Glomerular visceral epithelial cell (primary cell): ENCODE results near the gene CAB39L.

Experiments used
- DNase-seq: peaks from one replicate; pipeline ENCODE4 v3.0.0-alpha.2; 2016; ENCODE audit errors: extremely low spot score

Gene CAB39L

GRCh38 chr13:49443704-49444523 lies at the start of gene CAB39L, which contains the start of gene SETDB2:
CAB39L (minus strand) TSS chr13:49444064; CDS start chr13:49382910, 61,154 bp downstream.
SETDB2 (plus strand) TSS chr13:49444274; CDS start chr13:49451894, 7,620 bp downstream.
- DNase-seq: peak; percentile 99

DNA sequence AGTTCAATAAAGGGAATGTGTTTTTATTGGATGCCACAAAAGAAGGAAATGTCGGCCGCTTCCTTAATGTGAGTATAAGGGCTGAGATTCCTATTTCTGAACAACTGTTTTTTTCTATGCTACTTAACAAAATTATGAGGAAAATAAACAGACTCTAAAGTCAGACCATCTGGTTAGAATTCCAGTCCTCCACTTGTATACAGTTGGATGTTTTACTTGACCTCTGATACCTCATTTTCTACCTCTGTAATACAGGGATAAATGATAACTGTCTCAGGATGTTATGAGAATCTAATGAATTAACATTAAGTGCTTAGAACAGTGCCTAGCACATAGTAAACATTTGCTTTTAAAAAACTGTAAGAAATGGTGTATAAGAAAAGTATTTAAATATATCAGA lies 44.7 kb upstream of the CAB39L start:
- DNase-seq: no peak

DNA sequence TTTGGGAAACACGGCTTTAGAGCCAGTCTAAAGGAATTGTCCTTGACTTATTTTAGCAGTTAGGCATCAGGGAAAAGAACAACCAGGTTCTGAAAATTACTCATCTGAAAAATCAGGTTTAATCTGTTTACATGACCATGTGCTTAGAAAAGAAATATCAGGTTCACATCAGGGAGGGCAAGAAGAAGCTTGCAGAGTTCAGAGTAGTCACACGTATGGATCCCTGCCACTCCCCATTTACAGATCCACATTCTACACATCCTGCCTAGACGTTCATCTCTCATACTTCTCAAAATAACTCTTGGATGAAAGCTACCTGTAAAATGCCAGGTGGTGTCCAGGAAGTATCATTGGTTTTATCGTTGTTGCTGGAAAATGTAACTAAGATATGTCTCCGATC lies 37.9 kb upstream of the CAB39L start:
- DNase-seq: no peak

DNA sequence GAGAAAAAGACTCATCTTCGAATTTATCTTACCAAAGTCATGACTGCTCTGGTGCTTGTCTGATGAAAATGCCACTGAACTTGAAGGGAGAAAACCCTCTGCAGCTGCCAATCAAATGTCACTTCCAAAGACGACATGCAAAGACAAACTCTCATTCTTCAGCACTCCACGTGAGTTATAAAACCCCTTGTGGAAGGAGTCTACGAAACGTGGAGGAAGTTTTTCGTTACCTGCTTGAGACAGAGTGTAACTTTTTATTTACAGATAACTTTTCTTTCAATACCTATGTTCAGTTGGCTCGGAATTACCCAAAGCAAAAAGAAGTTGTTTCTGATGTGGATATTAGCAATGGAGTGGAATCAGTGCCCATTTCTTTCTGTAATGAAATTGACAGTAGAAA lies 32.7 kb upstream of the CAB39L start:
- no peak for DNase-seq

- no peak for DNase-seq
These were observed 28.3 kb upstream of the CAB39L start for GRCh38 chr13:49472186-49472585.

GRCh38 chr13:49466292-49466838 lies 22.5 kb upstream of the CAB39L start:
- DNase-seq: peak; percentile 26

DNA sequence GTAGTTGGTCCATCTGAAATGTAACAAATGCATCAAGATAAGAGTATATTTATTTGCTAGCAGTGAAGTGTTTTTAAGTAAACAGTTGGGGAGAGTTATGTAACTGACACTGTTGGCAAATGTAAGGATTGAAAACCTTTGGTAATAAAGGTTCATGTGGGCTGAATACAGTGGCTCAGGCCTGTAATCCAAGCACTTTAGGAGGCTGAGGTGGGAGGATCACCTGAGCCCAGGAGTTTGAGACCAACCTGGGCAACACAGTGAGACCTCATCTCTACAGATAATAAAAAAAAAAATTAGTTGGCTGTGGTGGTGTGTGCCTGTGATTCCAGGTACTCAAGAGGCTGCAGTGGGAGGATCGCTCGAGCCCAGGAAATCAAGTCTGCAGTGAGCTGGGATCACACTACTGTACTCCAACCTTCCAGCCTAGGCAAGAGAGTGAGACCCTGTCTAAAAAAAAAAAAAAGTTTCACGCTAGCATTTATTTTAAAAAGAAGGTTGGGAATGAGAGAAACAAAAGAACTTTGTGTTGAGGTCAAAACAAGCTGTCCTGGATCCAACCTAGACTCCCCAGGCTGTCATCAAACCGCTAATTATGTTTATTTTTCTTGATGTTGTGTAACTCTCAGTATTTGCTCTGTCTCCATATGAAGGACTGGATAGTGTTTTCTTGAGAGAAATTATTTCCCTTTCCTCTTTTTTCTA lies 20.9 kb upstream of the CAB39L start:
- no peak for DNase-seq

DNA sequence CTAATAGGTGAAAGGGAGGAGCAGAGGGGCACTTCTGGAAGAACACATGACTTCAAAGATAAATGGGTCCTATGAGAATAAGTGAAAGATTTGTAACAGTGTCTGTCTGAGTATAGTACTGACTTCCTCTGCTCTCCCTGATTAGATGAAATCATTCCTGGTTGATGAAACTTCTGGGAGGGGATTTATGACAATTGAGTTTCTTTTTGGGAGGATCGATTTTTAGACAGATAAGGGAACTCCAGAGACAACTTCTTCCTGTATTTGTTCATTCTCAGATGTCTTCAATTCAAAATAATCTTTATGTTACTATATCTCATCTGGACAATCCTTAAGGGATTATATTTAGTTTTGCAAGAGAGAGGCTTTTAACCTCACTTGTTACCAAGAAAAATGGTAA lies 20.2 kb upstream of the CAB39L start:
- no peak for DNase-seq

DNA sequence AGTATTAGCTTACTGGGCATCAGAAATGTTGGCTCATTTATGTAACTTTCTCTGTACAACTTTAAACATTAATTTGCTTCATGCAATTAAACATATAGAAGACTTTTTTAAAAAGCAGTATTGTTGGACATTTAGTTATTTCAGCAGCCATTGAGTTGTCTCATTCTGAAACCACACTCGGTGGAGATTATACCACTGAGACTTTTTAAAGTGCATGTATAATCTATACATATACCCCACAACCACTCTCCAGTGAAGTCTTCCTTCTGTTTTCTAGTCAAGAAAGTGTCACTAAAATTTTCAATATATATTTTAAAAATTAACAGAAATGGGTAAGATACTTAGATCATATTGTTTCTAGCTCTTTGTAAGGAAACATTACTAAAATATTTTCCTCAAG lies 15.7 kb upstream of the CAB39L start:
- no peak for DNase-seq

- DNase-seq: no peak
These were observed 13.4 kb upstream of the CAB39L start for GRCh38 chr13:49457221-49457620.

GRCh38 chr13:49456156-49456555 lies 12.3 kb upstream of the CAB39L start:
- no peak for DNase-seq

DNA sequence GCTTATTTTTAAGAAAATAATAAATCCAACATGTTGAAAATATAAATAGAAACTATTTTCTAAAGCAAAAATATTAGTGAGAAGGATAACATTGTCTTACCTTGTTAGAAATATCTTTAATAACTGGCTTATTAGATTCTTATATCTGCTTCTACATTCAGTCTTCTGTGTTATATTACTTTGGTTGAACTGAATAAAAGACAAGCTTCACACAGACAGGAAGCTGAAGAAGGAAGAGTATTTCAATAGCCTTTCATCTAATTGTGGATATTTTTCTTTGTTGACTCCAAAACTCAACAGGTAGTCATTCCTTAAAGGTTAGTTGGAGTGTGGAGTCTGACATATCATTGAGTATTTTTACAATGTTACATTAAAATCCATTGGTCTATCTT lies 11.1 kb upstream of the CAB39L start:
- no peak for DNase-seq

DNA sequence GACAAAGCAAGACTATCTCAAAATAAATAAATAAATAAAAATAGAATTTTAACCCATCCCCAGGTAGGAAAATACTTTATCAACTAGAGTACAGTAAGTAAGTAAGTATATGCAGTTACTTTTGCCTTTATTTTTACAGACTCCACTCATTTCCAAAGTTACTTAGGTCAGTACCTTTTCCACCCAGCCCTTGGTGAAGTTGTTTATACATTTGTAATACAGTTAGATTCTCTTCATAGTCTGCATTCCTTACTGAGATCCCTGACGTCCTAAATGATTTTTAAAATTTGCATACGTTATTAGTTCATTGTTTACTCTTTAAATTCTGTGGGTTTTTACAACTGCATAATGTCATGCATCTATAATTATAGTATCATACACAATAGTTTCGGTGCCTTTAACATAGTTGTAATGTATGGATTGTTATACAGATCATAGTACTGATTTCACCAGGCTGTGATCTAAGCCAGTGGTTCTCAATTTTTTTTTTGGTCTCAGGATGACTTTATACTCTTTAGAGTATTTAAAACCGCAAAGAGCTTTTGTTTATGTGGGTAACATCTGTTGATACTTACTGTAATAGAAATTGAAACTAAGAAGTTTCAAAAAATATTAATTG lies 10.6 kb upstream of the CAB39L start:
- DNase-seq: no peak

DNA sequence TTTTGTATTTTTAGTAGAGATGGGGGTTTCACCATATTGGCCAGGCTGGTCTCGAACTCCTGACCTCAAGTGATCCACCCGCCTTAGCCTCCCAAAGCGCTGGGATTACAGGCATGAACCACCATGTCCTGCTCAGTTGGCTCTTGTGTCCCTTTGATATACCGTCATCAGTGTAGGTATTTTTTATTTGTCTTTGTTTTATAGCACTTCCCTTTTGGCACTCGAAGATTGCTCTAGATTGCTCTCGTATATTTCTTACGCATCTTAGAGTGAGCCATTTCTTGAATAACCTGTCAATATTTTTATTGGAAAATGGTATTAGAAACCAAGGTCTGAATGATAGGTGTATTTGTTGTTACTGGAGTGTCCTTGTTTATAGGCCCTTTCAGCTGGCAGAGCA lies 9.6 kb upstream of the CAB39L start:
- no peak for DNase-seq

DNA sequence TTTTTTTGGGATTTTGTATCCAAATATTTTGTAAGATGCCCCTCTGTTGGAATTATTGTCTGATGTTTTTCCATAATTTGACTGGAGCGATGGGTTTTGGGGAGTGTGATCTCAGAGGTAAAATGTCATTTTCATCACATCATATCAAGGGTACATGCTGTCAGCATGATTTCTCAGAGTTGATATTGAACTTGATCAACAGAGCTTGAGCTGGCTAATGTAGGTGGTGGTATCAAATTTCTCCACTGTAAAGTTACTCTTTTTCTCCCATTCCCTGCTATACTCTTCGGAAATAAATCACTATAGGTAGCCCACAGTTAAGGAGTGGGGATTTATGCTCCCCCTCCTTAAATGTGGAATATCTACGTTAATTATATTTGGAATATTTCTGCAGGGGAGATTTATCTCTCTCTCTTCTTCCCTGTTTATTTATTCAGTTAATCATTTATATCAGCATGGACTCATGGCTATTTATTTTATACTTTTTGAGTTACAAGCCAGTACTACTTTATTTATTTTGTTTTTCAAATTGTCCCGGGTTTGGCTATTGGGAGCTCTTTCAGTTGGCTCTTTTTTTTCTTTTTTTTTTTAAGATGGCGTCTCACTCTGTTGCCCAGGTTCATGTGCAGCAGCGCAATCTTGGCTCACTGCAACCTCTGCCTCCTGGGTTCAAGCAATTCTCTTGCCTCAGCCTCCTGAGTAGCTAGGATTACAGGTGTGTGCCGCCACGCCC lies 9.0 kb upstream of the CAB39L start:
- no peak for DNase-seq

GRCh38 chr13:49450105-49450819 lies 6.4 kb upstream of the CAB39L start:
- no peak for DNase-seq

DNA sequence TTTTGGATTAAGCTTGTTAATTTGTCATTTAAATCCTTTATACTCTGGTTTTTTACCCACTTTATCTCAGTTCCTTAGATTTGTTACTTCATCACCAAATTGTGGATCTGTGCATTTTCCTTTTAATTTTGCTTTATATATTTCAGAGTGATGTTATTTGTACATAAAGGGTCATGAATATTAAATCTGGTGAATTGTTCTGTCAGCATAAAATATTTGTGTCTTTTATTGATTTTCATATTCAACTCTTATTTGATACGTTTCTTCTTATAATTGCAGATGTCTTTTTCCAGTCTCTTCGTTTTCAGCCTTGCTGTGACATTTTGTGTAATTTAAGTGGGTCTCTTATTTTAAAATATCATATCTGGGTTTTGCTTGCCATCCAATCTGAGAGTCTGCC lies 4.9 kb upstream of the CAB39L start:
- DNase-seq: no peak

- DNase-seq: no peak
These were observed 2.6 kb upstream of the CAB39L start for GRCh38 chr13:49446473-49446872.

DNA sequence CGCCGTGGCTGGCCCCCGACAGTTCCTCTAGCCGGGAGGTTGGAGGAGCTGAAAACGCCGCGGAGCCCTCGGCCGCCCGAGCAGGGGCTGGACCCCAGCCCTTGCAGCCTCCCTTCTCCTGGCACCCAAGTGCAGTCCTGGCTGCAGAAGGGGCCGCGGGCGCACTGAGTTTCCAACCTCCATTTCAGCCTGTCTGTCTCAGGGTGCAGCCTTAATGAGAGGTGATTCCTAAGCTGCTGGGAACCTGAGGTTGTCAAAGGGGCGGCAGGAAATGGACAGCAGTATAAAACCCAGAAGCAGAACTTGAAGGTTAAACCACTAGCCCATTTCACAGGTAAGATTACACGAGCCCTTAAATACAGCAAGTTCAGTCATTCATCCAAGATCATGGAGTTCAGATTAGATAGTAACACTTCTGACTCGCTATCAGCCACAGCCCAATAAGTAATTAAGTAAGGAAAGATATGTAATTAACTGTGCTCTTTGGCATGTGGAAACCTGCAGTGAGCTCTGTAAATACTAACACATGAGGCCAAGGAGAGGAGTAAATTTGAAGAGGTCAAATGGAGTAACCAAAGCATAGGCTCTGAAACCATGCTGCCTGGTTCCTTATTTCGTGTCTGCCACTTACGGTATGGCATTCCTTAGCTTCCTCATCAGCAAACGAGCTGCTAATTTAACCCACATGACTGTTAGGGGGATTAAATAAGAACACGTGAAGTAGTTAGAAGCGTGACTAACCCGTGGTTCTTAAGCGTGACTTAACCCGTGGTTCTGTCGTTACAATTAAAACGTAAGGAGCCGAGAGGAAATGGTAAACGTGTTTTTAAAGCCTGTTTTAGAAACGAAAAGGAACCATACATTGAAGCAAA lies 896 bp upstream of the CAB39L start:
- DNase-seq: peak; percentile 45

- peak; percentile 48 for DNase-seq
These were observed 534 bp downstream of the CAB39L start for GRCh38 chr13:49443357-49443703.
